Neural cell (in vitro differentiated cells): Measurements from ENCODE around the gene INSYN2B. TPM values are rescaled to one million over a fixed set of nuclear protein-coding genes. Genes with fewer than 3 reads are reported as not detected.

Experiments
- H2AFZ ChIP-seq: fragments of 200-600, 300-800 bp; sonication (generic), shearing (Covaris generic); 2 replicates; pipeline ENCODE4 v1.6.0; 2014; ENCODE audit warnings: low read depth, mild to moderate bottlenecking, antibody characterized with exemption, low read length, moderate library complexity
- H3F3A ChIP-seq: fragments of 200-600 bp; shearing (Covaris generic); 2 replicates; pipeline ENCODE4 v1.6.1; 2016; ENCODE audit warnings: mild to moderate bottlenecking, moderate library complexity, mixed read lengths, antibody characterized with exemption, low read length; ENCODE audit not compliant: insufficient read depth, poor library complexity, severe bottlenecking
- H3K27ac ChIP-seq: fragments of 200-600, 300-800 bp; sonication (generic), shearing (Covaris generic); 2 replicates; pipeline ENCODE4 v1.5.1; 2014; ENCODE audit warnings: mild to moderate bottlenecking, low read length, moderate library complexity
- H3K27me3 ChIP-seq: fragments of 300-800, 200-600 bp; sonication (generic), shearing (Covaris generic); 2 replicates; pipeline ENCODE4 v1.6.0; 2014; ENCODE audit warnings: mild to moderate bottlenecking, low read depth, low read length, moderate library complexity; ENCODE audit not compliant: insufficient read depth
- H3K36me3 ChIP-seq: fragments of 300-800, 200-600 bp; sonication (generic), shearing (Covaris generic); 2 replicates; pipeline ENCODE4 v1.5.1; 2014; ENCODE audit warnings: mild to moderate bottlenecking, antibody characterized with exemption, low read length, moderate library complexity; ENCODE audit not compliant: insufficient read depth
- H3K4me2 ChIP-seq: fragments of 300-800, 200-600 bp; sonication (generic), shearing (Covaris generic); 2 replicates; pipeline ENCODE4 v1.6.0; 2014; ENCODE audit warnings: mild to moderate bottlenecking, low read length
- H3K4me3 ChIP-seq: fragments of 300-800, 200-600 bp; sonication (generic), shearing (Covaris generic); 2 replicates; pipeline ENCODE4 v1.5.1; 2014; ENCODE audit warnings: mild to moderate bottlenecking, low read length, moderate library complexity
- H3K79me2 ChIP-seq: fragments of 200-600 bp; shearing (Covaris generic); replicated peaks from 2 replicates; pipeline ENCODE4 v1.6.0; 2014; ENCODE audit warnings: mild to moderate bottlenecking, low read length, moderate library complexity; ENCODE audit not compliant: insufficient read depth
- H3K9ac ChIP-seq: fragments of 300-800, 200-600 bp; sonication (generic), shearing (Covaris generic); 2 replicates; pipeline ENCODE4 v1.6.1; 2016; ENCODE audit warnings: mild to moderate bottlenecking, low read length, mixed read lengths
- H3K9me2 ChIP-seq: fragments of 200-600 bp; shearing (Covaris generic); 2 replicates; pipeline ENCODE4 v1.6.1; 2016; ENCODE audit warnings: mild to moderate bottlenecking, low read length, mixed read lengths; ENCODE audit not compliant: insufficient read depth
- H3K9me3 ChIP-seq: fragments of 200-600, 300-800 bp; sonication (generic), shearing (Covaris generic); 2 replicates; pipeline ENCODE4 v1.6.1; 2016; ENCODE audit warnings: mild to moderate bottlenecking, mixed run types, low read length, moderate library complexity, mixed read lengths
- H4K20me1 ChIP-seq: fragments of 200-600 bp; shearing (Covaris generic); 2 replicates; pipeline ENCODE4 v1.6.1; 2016; ENCODE audit warnings: mild to moderate bottlenecking, mixed run types; ENCODE audit not compliant: insufficient read depth
- EP300 ChIP-seq: fragments of 450-650 bp; conservative IDR thresholded peaks from 2 replicates; pipeline ENCODE4 v1.6.1; 2014; ENCODE audit warnings: antibody characterized with exemption, mild to moderate bottlenecking, moderate library complexity; ENCODE audit not compliant: poor library complexity, severe bottlenecking
- EZH2 ChIP-seq: fragments of 200-600, 300-800 bp; shearing (Covaris generic), sonication (generic); IDR thresholded peaks from 2 replicates; pipeline ENCODE4 v1.6.1; 2014; ENCODE audit warnings: antibody characterized with exemption, low read length, borderline replicate concordance, mild to moderate bottlenecking; ENCODE audit not compliant: insufficient read depth, poor library complexity, severe bottlenecking
- MXI1 ChIP-seq: fragments of 450-650 bp; conservative IDR thresholded peaks from 2 replicates; pipeline ENCODE4 v1.6.1; 2014; ENCODE audit warnings: antibody characterized with exemption, mild to moderate bottlenecking; ENCODE audit not compliant: poor library complexity, severe bottlenecking
- RAD21 ChIP-seq: fragments of 450-650 bp; conservative IDR thresholded peaks from 2 replicates; pipeline ENCODE4 v1.6.1; 2014; ENCODE audit warnings: antibody characterized with exemption, mild to moderate bottlenecking, moderate library complexity
- SMC3 ChIP-seq: fragments of 450-650 bp; conservative IDR thresholded peaks from 2 replicates; pipeline ENCODE4 v1.6.1; 2014; ENCODE audit warnings: antibody characterized with exemption, mild to moderate bottlenecking, moderate library complexity; ENCODE audit not compliant: poor library complexity
- TAF1 ChIP-seq: IDR thresholded peaks from 2 replicates; pipeline ENCODE4 v1.6.1; 2012; ENCODE audit warnings: low read depth
- polyA plus RNA-seq: library from polyadenylated mRNA; depleted of rRNA; stranded (reverse); fragments of >200 nt; gene quantifications from 2 replicates; pipeline ENCODE4 v1.2.3, GENCODE V29; 2014
- TF ChIP-seq, protein P1 (sequence below): IDR thresholded peaks from 2 replicates; pipeline ENCODE4 v1.6.1; 2012; ENCODE audit warnings: borderline replicate concordance
- TF ChIP-seq, protein P2 (sequence below): fragments of 450-650 bp; IDR thresholded peaks from 2 replicates; pipeline ENCODE4 v1.5.1; 2014; ENCODE audit warnings: antibody characterized with exemption, mild to moderate bottlenecking, moderate library complexity; ENCODE audit not compliant: poor library complexity, severe bottlenecking

The INSYN2B gene
- polyA plus RNA-seq, 1 donor from 2014 or later = 0.37 TPM

DNA sequence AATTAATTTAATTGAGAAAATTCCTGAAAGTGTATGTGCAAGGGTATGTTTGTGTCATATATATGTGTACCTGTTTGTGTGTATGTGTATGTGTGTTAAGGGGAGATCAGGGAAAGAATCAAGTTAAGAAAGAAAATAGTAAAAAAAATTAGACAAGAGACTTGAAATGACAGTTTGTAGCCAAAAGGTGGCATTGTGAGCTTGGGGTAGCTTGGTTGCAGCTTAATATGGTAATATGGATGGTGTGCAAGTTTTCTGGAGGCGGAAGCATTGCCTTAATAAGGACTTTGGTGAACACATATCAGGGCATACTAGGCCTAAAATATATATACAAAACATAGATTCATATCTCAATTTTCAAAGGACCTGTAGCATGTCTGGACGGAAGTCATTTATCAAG, 129.9 kb downstream of the INSYN2B start:
- H3K4me3 ChIP-seq = no peak overlapping the region
- no peaks in the 10 kb centered on the region for H3F3A ChIP-seq
- no peaks in the 10 kb centered on the region for H3K9me2 ChIP-seq
- no peaks in the 10 kb centered on the region for H3K36me3 ChIP-seq
- TF ChIP-seq EP300 = no peak
- TF ChIP-seq SMC3 = no peak
- TF ChIP-seq, protein P1, sequence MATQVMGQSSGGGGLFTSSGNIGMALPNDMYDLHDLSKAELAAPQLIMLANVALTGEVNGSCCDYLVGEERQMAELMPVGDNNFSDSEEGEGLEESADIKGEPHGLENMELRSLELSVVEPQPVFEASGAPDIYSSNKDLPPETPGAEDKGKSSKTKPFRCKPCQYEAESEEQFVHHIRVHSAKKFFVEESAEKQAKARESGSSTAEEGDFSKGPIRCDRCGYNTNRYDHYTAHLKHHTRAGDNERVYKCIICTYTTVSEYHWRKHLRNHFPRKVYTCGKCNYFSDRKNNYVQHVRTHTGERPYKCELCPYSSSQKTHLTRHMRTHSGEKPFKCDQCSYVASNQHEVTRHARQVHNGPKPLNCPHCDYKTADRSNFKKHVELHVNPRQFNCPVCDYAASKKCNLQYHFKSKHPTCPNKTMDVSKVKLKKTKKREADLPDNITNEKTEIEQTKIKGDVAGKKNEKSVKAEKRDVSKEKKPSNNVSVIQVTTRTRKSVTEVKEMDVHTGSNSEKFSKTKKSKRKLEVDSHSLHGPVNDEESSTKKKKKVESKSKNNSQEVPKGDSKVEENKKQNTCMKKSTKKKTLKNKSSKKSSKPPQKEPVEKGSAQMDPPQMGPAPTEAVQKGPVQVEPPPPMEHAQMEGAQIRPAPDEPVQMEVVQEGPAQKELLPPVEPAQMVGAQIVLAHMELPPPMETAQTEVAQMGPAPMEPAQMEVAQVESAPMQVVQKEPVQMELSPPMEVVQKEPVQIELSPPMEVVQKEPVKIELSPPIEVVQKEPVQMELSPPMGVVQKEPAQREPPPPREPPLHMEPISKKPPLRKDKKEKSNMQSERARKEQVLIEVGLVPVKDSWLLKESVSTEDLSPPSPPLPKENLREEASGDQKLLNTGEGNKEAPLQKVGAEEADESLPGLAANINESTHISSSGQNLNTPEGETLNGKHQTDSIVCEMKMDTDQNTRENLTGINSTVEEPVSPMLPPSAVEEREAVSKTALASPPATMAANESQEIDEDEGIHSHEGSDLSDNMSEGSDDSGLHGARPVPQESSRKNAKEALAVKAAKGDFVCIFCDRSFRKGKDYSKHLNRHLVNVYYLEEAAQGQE = no peak
- TF ChIP-seq, protein P2, sequence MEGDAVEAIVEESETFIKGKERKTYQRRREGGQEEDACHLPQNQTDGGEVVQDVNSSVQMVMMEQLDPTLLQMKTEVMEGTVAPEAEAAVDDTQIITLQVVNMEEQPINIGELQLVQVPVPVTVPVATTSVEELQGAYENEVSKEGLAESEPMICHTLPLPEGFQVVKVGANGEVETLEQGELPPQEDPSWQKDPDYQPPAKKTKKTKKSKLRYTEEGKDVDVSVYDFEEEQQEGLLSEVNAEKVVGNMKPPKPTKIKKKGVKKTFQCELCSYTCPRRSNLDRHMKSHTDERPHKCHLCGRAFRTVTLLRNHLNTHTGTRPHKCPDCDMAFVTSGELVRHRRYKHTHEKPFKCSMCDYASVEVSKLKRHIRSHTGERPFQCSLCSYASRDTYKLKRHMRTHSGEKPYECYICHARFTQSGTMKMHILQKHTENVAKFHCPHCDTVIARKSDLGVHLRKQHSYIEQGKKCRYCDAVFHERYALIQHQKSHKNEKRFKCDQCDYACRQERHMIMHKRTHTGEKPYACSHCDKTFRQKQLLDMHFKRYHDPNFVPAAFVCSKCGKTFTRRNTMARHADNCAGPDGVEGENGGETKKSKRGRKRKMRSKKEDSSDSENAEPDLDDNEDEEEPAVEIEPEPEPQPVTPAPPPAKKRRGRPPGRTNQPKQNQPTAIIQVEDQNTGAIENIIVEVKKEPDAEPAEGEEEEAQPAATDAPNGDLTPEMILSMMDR = no peak
- TF ChIP-seq EZH2 = no peak
- TF ChIP-seq RAD21 = no peak
- TF ChIP-seq MXI1 = no peak
- H3K27me3 ChIP-seq = no peaks in the 10 kb centered on the region
- H3K4me2 ChIP-seq = no peak overlapping the region
- no peak overlapping the region for H3K27ac ChIP-seq
- H2AFZ ChIP-seq = no peak overlapping the region
- H3K9ac ChIP-seq = no peak overlapping the region
- no peaks in the 10 kb centered on the region for H3K79me2 ChIP-seq
- H3K9me3 ChIP-seq = no peaks in the 10 kb centered on the region
- no peaks in the 10 kb centered on the region for H4K20me1 ChIP-seq

DNA sequence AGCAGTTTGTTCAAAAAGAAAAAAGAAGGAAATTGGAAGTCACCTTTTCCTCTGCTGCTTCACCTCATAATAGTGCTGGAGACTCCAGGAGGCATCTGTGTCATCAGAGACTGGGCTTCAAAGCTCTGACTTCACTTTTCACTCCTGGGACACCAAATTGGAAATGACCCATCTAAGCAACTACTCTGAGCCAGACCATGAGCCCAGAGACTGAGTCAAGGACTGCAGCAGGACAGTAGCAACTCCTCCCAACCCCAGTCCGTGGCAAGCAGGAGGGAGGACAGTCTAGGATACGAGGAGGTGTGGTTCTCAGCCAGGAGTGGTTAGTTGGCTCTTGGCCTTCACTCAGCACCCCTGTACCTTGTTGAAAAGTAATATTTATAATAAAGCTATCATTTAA, 131.5 kb downstream of the INSYN2B start:
- no peak overlapping the region for H3K4me2 ChIP-seq
- no peak overlapping the region for H2AFZ ChIP-seq

More for the DNA sequence above, 131.5 kb downstream of the INSYN2B start:
- Histone ChIP-seq H3K79me2 (no peaks in the 10 kb centered on the region), H3K9ac (no peak overlapping the region), H3K9me2 (no peaks in the 10 kb centered on the region), H3K27ac (no peak overlapping the region), H3K36me3 (no peaks in the 10 kb centered on the region), H3K4me3 (no peak overlapping the region), H3K9me3 (no peaks in the 10 kb centered on the region), H4K20me1 (no peaks in the 10 kb centered on the region), H3F3A (no peaks in the 10 kb centered on the region), H3K27me3 (no peaks in the 10 kb centered on the region)
- TF ChIP-seq EP300 = no peak
- TF ChIP-seq MXI1 = no peak
- TF ChIP-seq, protein P1 = no peak
- TF ChIP-seq TAF1 = no peak
- no peak for TF ChIP-seq RAD21
- no peak for TF ChIP-seq SMC3
